SK-N-SH (cell line): ENCODE measurements around the gene CNTNAP2. TPM values are rescaled to one million over a fixed set of nuclear protein-coding genes. Genes with fewer than 3 reads are reported as not detected.
A peak's percentile ranks its signal among the peaks of the same experiment; 100 is the strongest.

Source experiments
- CTCF ChIA-PET: fragments of 300-600, 350-600 bp; formaldehyde crosslinking; extraction: SDS; loops from one replicate; lab custom pipeline; 2021; lab: Yijun Ruan, JAX
- POLR2A ChIA-PET: fragments of 350-600 bp; sonication (Branson Sonifier 250); formaldehyde crosslinking; extraction: SDS; loops from one replicate; lab custom pipeline; 2020; ENCODE audit warnings: antibody characterized with exemption, inconsistent platforms; lab: Yijun Ruan, JAX
- DNase-seq: peaks from one replicate; pipeline ENCODE4 v3.0.0; 2012
- H2AFZ ChIP-seq: fragments of 200-600 bp; sonication (generic); 2 replicates; pipeline ENCODE4 v1.8.1; 2016; ENCODE audit warnings: antibody characterized with exemption, mild to moderate bottlenecking, low read depth
- H3F3A ChIP-seq: fragments of 200-600 bp; sonication (generic); replicated peaks from 2 replicates; pipeline ENCODE3; 2016; ENCODE audit warnings: antibody characterized with exemption, mild to moderate bottlenecking; ENCODE audit not compliant: insufficient read depth
- H3K27ac ChIP-seq, 2 experiments: fragments of 200-500 bp in 1 of 2; fragments of 200-600 bp in 1 of 2; sonication (Bioruptor generic) in 1 of 2; sonication (generic), shearing (Covaris generic) in 1 of 2; 2 replicates each; pipeline versions ENCODE4 v1.5.1 to v1.6.1; 2014 to 2016; ENCODE audit warnings: low read depth in 2 of 2, inconsistent platforms in 1 of 2, low read length in 1 of 2, mild to moderate bottlenecking in 1 of 2, mixed read lengths in 1 of 2
- H3K27me3 ChIP-seq: fragments of 200-600 bp; sonication (generic), shearing (Covaris generic); 2 replicates; pipeline ENCODE4 v1.6.1; 2016; ENCODE audit warnings: mixed run types; ENCODE audit not compliant: insufficient read depth
- H3K36me3 ChIP-seq, 2 experiments: fragments of 200-500 bp in 1 of 2; fragments of 200-600 bp in 1 of 2; sonication (Bioruptor generic) in 1 of 2; sonication (generic) in 1 of 2; replicated peaks in 1 of 2; 2 replicates each; pipeline versions ENCODE3 to v1.5.1; 2014 to 2016; ENCODE audit warnings: low read length in 1 of 2, mild to moderate bottlenecking in 1 of 2; ENCODE audit not compliant: insufficient read depth in 2 of 2, control insufficient read depth in 1 of 2
- H3K4me1 ChIP-seq, 2 experiments: fragments of 200-500 bp in 1 of 2; fragments of 200-600 bp in 1 of 2; sonication (Bioruptor generic) in 1 of 2; sonication (generic), shearing (Covaris generic) in 1 of 2; 2 replicates each; pipeline versions ENCODE4 v1.5.1 to v1.6.1; 2014 to 2016; ENCODE audit warnings: low read depth in 1 of 2, low read length in 1 of 2, mixed run types in 1 of 2; ENCODE audit not compliant: insufficient read depth in 2 of 2, control insufficient read depth in 1 of 2
- H3K4me2 ChIP-seq: fragments of 200-600 bp; sonication (generic), shearing (Covaris generic); 2 replicates; pipeline ENCODE4 v1.6.1; 2017; ENCODE audit warnings: mixed run types
- H3K4me3 ChIP-seq, 2 experiments: fragments of 200-500 bp in 1 of 2; fragments of 200-600 bp in 1 of 2; sonication (Bioruptor generic) in 1 of 2; sonication (generic), shearing (Covaris generic) in 1 of 2; 2 replicates each; pipeline versions ENCODE4 v1.5.1 to v1.8.1; 2014 to 2016; ENCODE audit warnings: low read depth in 2 of 2, inconsistent platforms in 1 of 2, low read length in 1 of 2, mild to moderate bottlenecking in 1 of 2, mixed read lengths in 1 of 2, moderate library complexity in 1 of 2
- H3K79me2 ChIP-seq: fragments of 200-600 bp; sonication (generic); 2 replicates; pipeline ENCODE4 v1.8.1; 2017; ENCODE audit warnings: mild to moderate bottlenecking; ENCODE audit not compliant: insufficient read depth
- H3K9ac ChIP-seq: fragments of 200-600 bp; sonication (generic); 2 replicates; pipeline ENCODE4 v1.6.1; 2017; ENCODE audit warnings: mixed run types
- H3K9me2 ChIP-seq: fragments of 200-600 bp; sonication (generic); 2 replicates; pipeline ENCODE4 v1.6.1; 2017; ENCODE audit warnings: mixed run types
- H3K9me3 ChIP-seq: fragments of 200-600 bp; sonication (generic); 2 replicates; pipeline ENCODE4 v1.6.1; 2017; ENCODE audit warnings: mixed run types, mild to moderate bottlenecking, moderate library complexity
- H4K20me1 ChIP-seq: fragments of 200-600 bp; sonication (generic); 2 replicates; pipeline ENCODE4 v1.6.1; 2017; ENCODE audit warnings: mild to moderate bottlenecking, mixed run types; ENCODE audit not compliant: insufficient read depth
- CTCF ChIP-seq: fragments of 200-600 bp; sonication (generic); IDR thresholded peaks from 2 replicates; pipeline ENCODE4 v1.6.1; 2017; ENCODE audit warnings: antibody characterized with exemption, mild to moderate bottlenecking, moderate library complexity
- FOSL2 ChIP-seq: IDR thresholded peaks from 2 replicates; pipeline ENCODE4 v1.4.0; 2012; ENCODE audit warnings: low read depth, mild to moderate bottlenecking, moderate library complexity, borderline replicate concordance
- FOXJ3 ChIP-seq: sonication (generic); formaldehyde crosslinking; IDR thresholded peaks from 2 replicates; pipeline ENCODE4 v1.5.1; 2020; ENCODE audit warnings: mild to moderate bottlenecking, missing genetic modification reagents
- GABPA ChIP-seq: IDR thresholded peaks from 2 replicates; pipeline ENCODE4 v1.4.0; 2012; ENCODE audit warnings: low read depth, mild to moderate bottlenecking
- MEF2A ChIP-seq: IDR thresholded peaks from 2 replicates; pipeline ENCODE4 v1.4.0; 2012; ENCODE audit warnings: low read depth, borderline replicate concordance
- RAD21 ChIP-seq: IDR thresholded peaks from 2 replicates; pipeline ENCODE4 v1.6.1; 2012; ENCODE audit warnings: mild to moderate bottlenecking, low read length
- RFX5 ChIP-seq: IDR thresholded peaks from 2 replicates; pipeline ENCODE4 v1.6.1; 2012; ENCODE audit warnings: mild to moderate bottlenecking, improper control_type of control experiment, low read length
- RXRA ChIP-seq: IDR thresholded peaks from 2 replicates; pipeline ENCODE4 v1.4.0; 2012; ENCODE audit warnings: low read depth, mild to moderate bottlenecking, borderline replicate concordance
- TAF1 ChIP-seq: IDR thresholded peaks from 2 replicates; pipeline ENCODE4 v1.6.1; 2012; ENCODE audit warnings: low read depth, mild to moderate bottlenecking, low read length, moderate library complexity, borderline replicate concordance
- TCF12 ChIP-seq: IDR thresholded peaks from 2 replicates; pipeline ENCODE4 v1.4.0; 2012
- TEAD4 ChIP-seq: IDR thresholded peaks from 2 replicates; pipeline ENCODE4 v1.4.0; 2012; ENCODE audit warnings: mild to moderate bottlenecking, borderline replicate concordance; ENCODE audit not compliant: insufficient read depth
- USF1 ChIP-seq: IDR thresholded peaks from 2 replicates; pipeline ENCODE4 v1.4.0; 2012; ENCODE audit warnings: low read depth, borderline replicate concordance
- YY1 ChIP-seq: IDR thresholded peaks from 2 replicates; pipeline ENCODE4 v1.4.0; 2012; ENCODE audit warnings: low read depth, mild to moderate bottlenecking
- WGBS: methylation state at CpG from one replicate; pipeline ENCODE4 v1.1.6; 2017; ENCODE audit warnings: low lambda C conversion rate; 5-methylcytosine and 5-hydroxymethylcytosine counted together
- polyA plus RNA-seq, 3 experiments: library from polyadenylated mRNA; depleted of rRNA; stranded (reverse); fragments of >200 nt; gene quantifications; 2 replicates each; pipeline ENCODE4 v1.2.3, GENCODE V29; 2012

CNTNAP2 gene
- polyA plus RNA-seq, 1 of the 3 experiments (the other 2 are of a cell fraction) = 3.4 TPM

DNA sequence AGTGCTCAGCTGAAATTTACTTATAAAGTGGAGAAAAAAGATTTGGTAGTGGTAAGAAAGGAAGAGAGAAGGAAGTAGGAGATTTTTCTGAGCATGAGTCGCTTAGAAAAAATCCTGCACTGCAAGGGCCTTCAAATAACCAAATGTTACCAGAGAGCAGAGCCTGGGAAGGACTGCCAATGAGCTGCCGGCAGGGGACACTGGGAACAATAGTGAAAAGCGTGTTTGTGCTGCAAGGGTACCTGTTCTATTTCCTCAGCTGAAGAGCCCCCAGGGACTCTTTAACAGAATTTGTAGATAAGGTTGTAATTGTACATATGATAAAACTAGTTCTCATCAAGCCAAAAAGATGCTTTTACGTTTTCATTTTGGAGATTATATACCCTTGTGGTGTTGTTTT lies 1777.7 kb downstream of the CNTNAP2 start (continued):
- peak; percentile 36 for TF ChIP-seq CTCF
- no peak for TF ChIP-seq RXRA
- TF ChIP-seq TEAD4 = no peak
- TF ChIP-seq TCF12 = 0 out of 2 replicates have a peak, but pooled peaks have one; percentile 10
- TF ChIP-seq GABPA = no peak
- TF ChIP-seq YY1 = no peak
- TF ChIP-seq USF1 = no peak
- no peak for TF ChIP-seq FOSL2
- TF ChIP-seq RFX5 = no peak
- no peak for TF ChIP-seq TAF1
- no peak for TF ChIP-seq FOXJ3 (CRISPR knock-in tag)

DNA sequence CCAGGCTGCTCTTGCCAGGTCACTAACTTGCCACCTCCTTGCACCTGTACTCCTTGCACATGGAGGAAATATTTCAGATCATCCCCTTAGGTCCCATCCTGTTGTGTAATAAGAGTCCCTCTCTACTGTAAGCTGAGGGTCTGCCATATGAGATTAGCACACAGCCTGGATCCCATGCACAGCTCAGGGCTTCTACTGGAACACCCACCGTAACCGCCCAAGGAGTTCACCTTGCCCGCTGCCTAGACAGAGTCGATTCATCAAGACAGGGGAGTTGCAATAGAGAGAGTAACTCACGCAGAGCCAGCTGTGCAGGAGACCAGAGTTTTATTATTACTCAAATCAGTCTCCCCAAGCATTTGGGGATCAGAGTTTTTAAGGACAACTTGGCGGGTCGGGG lies 1779.5 kb downstream of the CNTNAP2 start:
- Histone ChIP-seq H3K4me2 (no peak overlapping the region), H4K20me1 (no peaks in the 10 kb centered on the region), H3K9me2 (no peaks in the 10 kb centered on the region; the same call in 1 of the 2 replicates), H3K27me3 (no peaks in the 10 kb centered on the region), H3K36me3 (no peaks in the 10 kb centered on the region), H3K9ac (no peak overlapping the region), H3K9me3 (no peaks in the 10 kb centered on the region), H3K27ac (no peak overlapping the region), H3K4me3 (no peak overlapping the region), H3K79me2 (no peaks in the 10 kb centered on the region), H3K4me1 (peaks cover 4 to 7% of the 10 kb centered on the region in 2 experiments; a peak in 3 of 4 replicates), H2AFZ (no peak overlapping the region), H3F3A (peaks cover 5% of the 10 kb centered on the region)
- POLR2A ChIA-PET = no interaction called here
- no peak for TF ChIP-seq MEF2A
- TF ChIP-seq FOXJ3 (CRISPR knock-in tag) = no peak
- no peak for TF ChIP-seq RAD21
- no peak for TF ChIP-seq USF1
- 86% methylated on average over 7 of the region's 7 CpGs for WGBS
- CTCF ChIA-PET = interaction anchor here (1.6 kb wide), 1 partner anchor 9 kb away, joined by 4 read pairs; no protein-coding TSS in a partner anchor
- DNase-seq = no peak
